Muscle layer of colon (tissue), 2 donors: ENCODE results near the gene PLEKHA4.

Experiments
- H3K27ac ChIP-seq: one replicate; pipeline ENCODE4 v1.7.0; 2013; ENCODE audit warnings: low read depth, mild to moderate bottlenecking, low read length, moderate library complexity
- H3K27me3 ChIP-seq, 2 donors: one replicate each; pipeline ENCODE4 v1.7.0; 2013; ENCODE audit warnings: low read length in 2 of 2, mild to moderate bottlenecking in 2 of 2; ENCODE audit not compliant: insufficient read depth in 2 of 2, control insufficient read depth in 1 of 2
- H3K36me3 ChIP-seq: one replicate; pipeline ENCODE4 v1.7.0; 2013; ENCODE audit warnings: mild to moderate bottlenecking, low read length; ENCODE audit not compliant: insufficient read depth
- H3K4me1 ChIP-seq: one replicate; pipeline ENCODE4 v1.7.0; 2013; ENCODE audit warnings: mild to moderate bottlenecking, low read length; ENCODE audit not compliant: insufficient read depth
- H3K4me3 ChIP-seq, 2 donors: one replicate each; pipeline ENCODE4 v1.7.0; 2013; ENCODE audit warnings: low read length in 2 of 2, low read depth in 1 of 2, mild to moderate bottlenecking in 1 of 2, moderate library complexity in 1 of 2
- H3K9ac ChIP-seq: one replicate; pipeline ENCODE4 v1.7.0; 2013; ENCODE audit warnings: low read length
- H3K9me3 ChIP-seq: one replicate; pipeline ENCODE4 v1.7.0; 2013; ENCODE audit warnings: mild to moderate bottlenecking, low read length
- donor health status: abdominal sarcoma.
- donor health status: Adenocarcinoma of cecum.

PLEKHA4 gene

GRCh38 chr19:48836089-48837017 is 32.1 kb downstream of the PLEKHA4 start, which contains the start of gene HSD17B14:
Gene HSD17B14, minus strand, starts transcription at chr19:48836491. Its CDS starts 80 bp downstream, at chr19:48836411.
- peaks cover 8% of the 10 kb centered on the region for H3K4me1 ChIP-seq
- no peaks in the 10 kb centered on the region for H3K27me3 ChIP-seq
- peaks cover 3% of the 10 kb centered on the region for H3K36me3 ChIP-seq
- peak within 1 kb of the TSS; percentile 25 to 53 for H3K4me3 ChIP-seq
- H3K9ac ChIP-seq: peak within 1 kb of the TSS; percentile 80
- no peaks in the 10 kb centered on the region for H3K9me3 ChIP-seq
- peak within 1 kb of the TSS; percentile 80 for H3K27ac ChIP-seq

GRCh38 chr19:48835734-48836088 is 32.7 kb downstream of the PLEKHA4 start:
- Histone ChIP-seq H3K27me3 (no peaks in the 10 kb centered on the region), H3K9ac (peak overlapping the region; percentile 80), H3K9me3 (no peaks in the 10 kb centered on the region), H3K4me1 (peaks cover 8% of the 10 kb centered on the region), H3K4me3 (peak overlapping the region; percentile 25 to 53), H3K36me3 (peaks cover 9% of the 10 kb centered on the region), H3K27ac (peak overlapping the region; percentile 80)

GRCh38 chr19:48833977-48834376 is 34.4 kb downstream of the PLEKHA4 start:
- Histone ChIP-seq H3K36me3 (peaks cover 9% of the 10 kb centered on the region), H3K9me3 (no peaks in the 10 kb centered on the region), H3K4me3 (no peak overlapping the region), H3K27ac (no peak overlapping the region), H3K9ac (no peak overlapping the region), H3K27me3 (no peaks in the 10 kb centered on the region), H3K4me1 (peaks cover 8% of the 10 kb centered on the region)

DNA sequence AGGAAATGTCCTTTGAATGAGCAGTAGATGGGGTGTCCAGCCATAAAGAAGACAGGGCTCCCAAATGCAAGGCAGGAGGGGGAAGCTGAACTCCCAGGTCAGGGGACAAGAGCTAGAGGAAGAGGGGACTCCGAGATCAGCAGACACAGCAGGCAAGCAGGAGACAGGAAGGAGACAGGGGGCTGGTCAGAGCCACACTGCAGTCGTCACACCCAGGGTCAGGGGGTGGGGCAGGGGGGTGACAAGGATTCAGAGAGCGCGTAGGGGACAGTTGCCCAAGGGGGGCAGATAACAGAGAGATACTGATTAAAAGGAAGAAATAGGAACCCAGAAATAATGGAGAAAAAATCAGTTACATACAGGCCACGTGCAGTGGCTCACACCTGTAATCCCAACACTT is 35.4 kb downstream of the PLEKHA4 start:
- Histone ChIP-seq H3K27me3 (no peaks in the 10 kb centered on the region), H3K27ac (no peak overlapping the region), H3K4me1 (peaks cover 8% of the 10 kb centered on the region), H3K9ac (no peak overlapping the region), H3K4me3 (no peak overlapping the region), H3K36me3 (peaks cover 9% of the 10 kb centered on the region), H3K9me3 (no peaks in the 10 kb centered on the region)

GRCh38 chr19:48830965-48831364 is 37.5 kb downstream of the PLEKHA4 start:
- Histone ChIP-seq H3K9me3 (no peaks in the 10 kb centered on the region), H3K36me3 (peaks cover 9% of the 10 kb centered on the region), H3K27ac (no peak overlapping the region), H3K9ac (no peak overlapping the region), H3K4me1 (peaks cover 3% of the 10 kb centered on the region), H3K4me3 (no peak overlapping the region), H3K27me3 (no peaks in the 10 kb centered on the region)

- Histone ChIP-seq H3K36me3 (peaks cover 9% of the 10 kb centered on the region), H3K27me3 (no peaks in the 10 kb centered on the region), H3K4me1 (no peaks in the 10 kb centered on the region), H3K9me3 (no peaks in the 10 kb centered on the region), H3K9ac (no peak overlapping the region), H3K27ac (no peak overlapping the region), H3K4me3 (no peak overlapping the region)
Observed at GRCh38 chr19:48830088-48830487, 38.3 kb downstream of the PLEKHA4 start.

DNA sequence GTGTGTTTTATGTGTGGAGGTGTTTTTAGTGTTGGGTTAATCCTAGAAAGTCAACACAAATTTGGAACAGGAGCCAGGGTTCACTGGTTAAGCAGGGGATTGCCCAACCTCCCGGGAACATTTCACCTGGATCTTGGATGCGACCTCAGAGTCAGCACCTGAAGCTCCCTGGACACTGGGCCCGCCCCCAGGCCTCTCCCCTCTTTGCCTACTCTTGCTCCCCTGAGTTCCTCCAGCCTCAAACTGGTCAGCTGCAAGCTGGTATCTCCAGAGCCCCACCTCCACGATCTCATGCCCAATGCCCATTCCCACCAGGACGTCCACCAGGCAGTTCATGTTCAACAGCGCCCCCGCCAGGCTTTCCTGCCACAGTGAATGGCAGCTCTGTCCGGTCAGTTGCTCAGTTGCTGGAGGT is 41.8 kb downstream of the PLEKHA4 start:
- Histone ChIP-seq H3K27me3 (no peaks in the 10 kb centered on the region), H3K4me3 (no peak overlapping the region), H3K36me3 (peaks cover 8% of the 10 kb centered on the region), H3K4me1 (no peaks in the 10 kb centered on the region), H3K9ac (no peak overlapping the region), H3K27ac (no peak overlapping the region), H3K9me3 (no peaks in the 10 kb centered on the region)

DNA sequence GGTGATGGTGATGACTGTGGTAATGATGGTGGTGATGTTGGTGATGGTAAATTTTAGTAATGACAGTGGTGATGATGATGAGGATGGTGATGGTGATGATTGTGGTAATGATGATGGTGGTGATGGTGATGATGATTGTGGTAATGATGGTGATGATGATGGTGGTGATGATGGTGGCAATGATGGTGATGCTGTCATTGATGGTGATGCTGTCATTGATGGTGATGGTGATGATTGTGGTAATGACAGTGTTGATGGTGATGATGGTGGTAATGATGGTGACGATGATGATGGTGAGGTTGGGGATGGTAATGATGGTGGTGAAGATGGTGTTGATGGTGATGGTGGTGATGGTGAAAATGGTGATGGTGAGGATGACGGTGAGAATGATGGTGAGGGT is 45.9 kb downstream of the PLEKHA4 start:
- Histone ChIP-seq H3K27me3 (no peaks in the 10 kb centered on the region), H3K4me3 (no peak overlapping the region), H3K9me3 (no peaks in the 10 kb centered on the region), H3K9ac (no peak overlapping the region), H3K4me1 (peaks cover 5% of the 10 kb centered on the region), H3K36me3 (no peaks in the 10 kb centered on the region), H3K27ac (no peak overlapping the region)

- H3K27me3 ChIP-seq: no peaks in the 10 kb centered on the region
- H3K9me3 ChIP-seq: no peaks in the 10 kb centered on the region
- H3K4me3 ChIP-seq: no peak overlapping the region
- H3K4me1 ChIP-seq: peaks cover 5% of the 10 kb centered on the region
- H3K36me3 ChIP-seq: no peaks in the 10 kb centered on the region
- no peak overlapping the region for H3K27ac ChIP-seq
- H3K9ac ChIP-seq: no peak overlapping the region
Observed at GRCh38 chr19:48821633-48822032, 46.8 kb downstream of the PLEKHA4 start.

DNA sequence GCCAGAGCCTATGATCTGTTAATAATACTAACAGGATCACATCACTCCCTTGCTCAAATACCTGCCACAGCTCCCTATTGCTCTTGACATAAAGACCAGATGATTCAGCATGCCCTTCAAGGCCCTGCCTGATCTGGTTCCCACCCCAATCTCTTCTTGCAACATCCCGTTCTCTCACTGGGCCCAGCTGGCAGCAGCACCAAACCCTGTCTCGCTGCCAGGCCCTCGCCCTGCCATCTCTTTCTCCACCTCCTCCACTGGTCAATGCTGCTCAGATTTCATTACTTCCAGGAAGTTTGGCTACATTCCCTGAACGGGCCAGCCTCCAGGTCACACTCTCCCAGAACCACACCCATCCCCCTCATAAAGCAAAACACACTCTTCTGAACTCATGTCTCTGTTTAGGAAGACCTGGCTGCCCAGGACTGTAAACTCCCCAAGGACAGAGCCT is 49.0 kb downstream of the PLEKHA4 start:
- H3K9ac ChIP-seq: no peak overlapping the region
- H3K4me3 ChIP-seq: no peak overlapping the region
- H3K36me3 ChIP-seq: no peaks in the 10 kb centered on the region
- H3K4me1 ChIP-seq: peaks cover 5% of the 10 kb centered on the region
- no peak overlapping the region for H3K27ac ChIP-seq
- H3K27me3 ChIP-seq: no peaks in the 10 kb centered on the region
- no peaks in the 10 kb centered on the region for H3K9me3 ChIP-seq

- Histone ChIP-seq H3K4me3 (no peak overlapping the region), H3K4me1 (peaks cover 5% of the 10 kb centered on the region), H3K27me3 (no peaks in the 10 kb centered on the region), H3K9me3 (no peaks in the 10 kb centered on the region), H3K9ac (no peak overlapping the region), H3K27ac (no peak overlapping the region), H3K36me3 (no peaks in the 10 kb centered on the region)
Observed at GRCh38 chr19:48818234-48818820, 50.1 kb downstream of the PLEKHA4 start.
